Measurements from ENCODE around the gene CELA1.
"Not testable (repeated sequence)": the region's sequence is repeated elsewhere in the genome, so short reads cannot be mapped to it uniquely, and the experiment has no call there.

CELA1 gene

GRCh38 chr12:51307655-51308593, 38.6 kb downstream of the CELA1 start:
- no peak for DNase-seq

- no peak for DNase-seq
These were observed 40.0 kb downstream of the CELA1 start for GRCh38 chr12:51306507-51306906.

GRCh38 chr12:51300768-51301167, 45.7 kb downstream of the CELA1 start:
- not testable (repeated sequence) for DNase-seq

GRCh38 chr12:51295651-51296050, 50.8 kb downstream of the CELA1 start:
- no peak for DNase-seq

GRCh38 chr12:51294097-51294496, 52.4 kb downstream of the CELA1 start:
- DNase-seq: not testable (repeated sequence)

GRCh38 chr12:51293696-51294095, 52.8 kb downstream of the CELA1 start:
- no peak for DNase-seq

GRCh38 chr12:51291603-51292513, 54.6 kb downstream of the CELA1 start:
- peak; percentile 82 to 87 for DNase-seq

GRCh38 chr12:51285843-51286242, 60.6 kb downstream of the CELA1 start:
- no peak for DNase-seq

GRCh38 chr12:51281202-51281924, 65.1 kb downstream of the CELA1 start:
- DNase-seq: no peak
